Lower leg skin (tissue), 4 donors: Measurements from ENCODE around the gene PAIP1. TPM values are rescaled to one million over a fixed set of nuclear protein-coding genes. Genes with fewer than 3 reads are reported as not detected.

Source experiments
- DNase-seq, 2 donors: peaks; one replicate each; pipeline ENCODE4 v3.0.0-alpha.2; 2019; ENCODE audit warnings: low spot score in 2 of 2
- H3K4me3 ChIP-seq: fragments of 200-600 bp; sonication (generic); 2 replicates; pipeline ENCODE4 v1.5.1; 2017; ENCODE audit warnings: mild to moderate bottlenecking, low read depth; ENCODE audit not compliant: poor library complexity, severe bottlenecking
- CTCF ChIP-seq, 3 donors: fragments of 450-650 bp; IDR thresholded peaks; one replicate each; pipeline ENCODE4 v1.5.1; 2016; ENCODE audit warnings: antibody characterized with exemption in 3 of 3, mild to moderate bottlenecking in 3 of 3, moderate library complexity in 2 of 3
- POLR2A ChIP-seq, 2 donors: fragments of 450-650 bp; IDR thresholded peaks; one replicate each; pipeline ENCODE4 v1.6.1; 2016 to 2017; ENCODE audit warnings: antibody characterized with exemption in 2 of 2, mild to moderate bottlenecking in 1 of 2, moderate library complexity in 1 of 2
- WGBS, 2 donors: methylation state at CpG; one replicate each; pipeline ENCODE4 v1.1.5; 2018; 5-methylcytosine and 5-hydroxymethylcytosine counted together
- intact Hi-C: fragments of 100-400 bp; cut with DNase I; formaldehyde crosslinking; loops from one replicate; pipeline ENCODE4 v1.15.0; 2023; ENCODE audit warnings: low total_unique reads
- total RNA-seq, 4 donors: library from RNA; depleted of rRNA; stranded (reverse); fragments of >200 nt; gene quantifications; one replicate each; pipeline ENCODE4 v1.1.0, GENCODE V29; 2016

Gene PAIP1
- total RNA-seq: 10 to 100 TPM; 40.5 to 65.4 (median 50.5) TPM

DNA sequence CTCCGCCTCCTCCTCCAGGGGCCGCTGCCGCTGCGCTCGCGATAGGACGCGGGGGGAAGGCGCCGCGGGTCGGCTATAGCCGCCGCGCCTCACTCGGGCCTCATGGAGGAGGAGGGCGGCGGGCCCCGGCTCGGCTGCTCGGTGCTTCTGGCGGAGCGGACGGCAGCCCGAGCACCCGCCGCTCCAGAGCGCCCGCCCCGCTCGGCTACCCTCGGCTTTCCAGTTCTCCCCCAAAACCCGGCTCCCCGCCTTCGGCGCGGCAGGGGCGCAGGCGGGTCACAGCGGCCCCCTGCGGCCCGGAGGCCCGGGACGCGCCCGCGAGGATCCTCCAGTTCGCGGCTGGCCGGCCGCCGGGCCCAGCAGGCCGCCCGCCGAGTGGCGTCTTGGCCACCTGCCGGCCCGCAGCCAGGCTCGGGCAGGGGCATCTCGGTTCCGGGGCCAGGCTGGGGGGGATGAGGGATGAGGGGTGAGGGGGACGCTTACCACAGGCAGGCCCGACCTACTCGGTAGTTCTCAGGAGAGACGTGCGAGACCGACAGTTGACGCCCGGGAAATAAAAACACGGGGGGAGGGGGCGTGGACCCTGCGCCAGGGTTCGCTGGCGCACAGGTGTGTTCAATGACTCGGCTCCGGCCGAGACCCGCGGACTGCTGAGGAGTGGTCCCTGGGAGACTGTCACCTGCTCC lies at the start of gene PAIP1:
Gene PAIP1 (minus strand): TSS at position 221 of the 686 bp plus-strand sequence. CDS start 231 bp downstream, outside the sequence.
- intact Hi-C loops: no loop called here
- peak within 1 kb of the TSS; percentile 57 for H3K4me3 ChIP-seq
- WGBS, 2 donors: 0% methylated on average over 10 to 17 of the region's 79 CpGs
- peak; percentile 55 to 95 for DNase-seq
- TF ChIP-seq CTCF (IDR thresholded peaks at IDR 0.05): no peak
- no peak for TF ChIP-seq POLR2A (IDR thresholded peaks at IDR 0.05)

DNA sequence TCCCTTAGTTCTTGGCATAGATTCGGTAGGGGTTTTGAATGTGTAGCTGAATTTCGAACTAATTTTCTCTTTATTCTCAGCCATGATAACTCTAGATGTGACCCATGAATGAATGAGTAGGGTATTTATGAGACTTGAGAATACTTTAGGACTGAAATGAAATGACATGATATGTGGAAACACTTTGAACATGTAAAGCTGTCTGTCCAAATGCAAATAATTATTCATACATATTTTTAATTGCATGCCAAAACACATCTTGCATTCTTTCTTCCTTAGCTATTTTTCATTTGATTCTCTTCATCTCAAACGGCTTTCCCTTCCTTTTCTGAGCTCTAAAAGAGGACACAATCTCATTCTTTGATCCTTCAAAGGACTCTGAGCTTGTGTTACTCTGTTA lies 49.5 kb upstream of the PAIP1 start:
- WGBS, 2 donors: 34 to 51% methylated on average over 3 of the region's 3 CpGs
- intact Hi-C loops: no loop called here

DNA sequence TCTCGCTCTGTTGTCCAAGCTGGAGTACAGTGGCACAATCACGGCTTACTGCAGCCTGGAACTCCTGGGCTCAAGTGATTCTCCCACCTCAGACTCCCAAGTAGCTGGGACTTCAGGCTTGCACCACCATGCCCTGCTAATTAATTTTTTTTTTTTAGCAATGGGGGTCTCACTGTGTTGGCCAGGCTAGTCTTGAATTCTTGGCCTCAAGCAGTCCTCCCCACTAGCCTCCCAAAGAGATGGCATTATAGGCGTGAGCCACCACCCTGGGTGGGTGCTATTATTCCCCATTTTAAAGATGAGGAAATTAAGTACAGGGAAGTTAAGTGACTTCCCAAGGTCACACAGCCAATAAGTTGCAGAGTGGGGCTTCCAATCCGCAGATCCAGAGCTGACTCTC lies 47.8 kb upstream of the PAIP1 start:
- DNase-seq: no peak
- WGBS, 2 donors: 96% methylated on average over 4 of the region's 4 CpGs
- intact Hi-C loops: no loop called here
- TF ChIP-seq CTCF (IDR thresholded peaks at IDR 0.05) (no peak), POLR2A (IDR thresholded peaks at IDR 0.05) (no peak)
- no peak overlapping the region for H3K4me3 ChIP-seq

More for the DNA sequence above, 49.5 kb upstream of the PAIP1 start:
- no peak for DNase-seq
- no peak overlapping the region for H3K4me3 ChIP-seq
- no peak for TF ChIP-seq CTCF (IDR thresholded peaks at IDR 0.05)
- no peak for TF ChIP-seq POLR2A (IDR thresholded peaks at IDR 0.05)

DNA sequence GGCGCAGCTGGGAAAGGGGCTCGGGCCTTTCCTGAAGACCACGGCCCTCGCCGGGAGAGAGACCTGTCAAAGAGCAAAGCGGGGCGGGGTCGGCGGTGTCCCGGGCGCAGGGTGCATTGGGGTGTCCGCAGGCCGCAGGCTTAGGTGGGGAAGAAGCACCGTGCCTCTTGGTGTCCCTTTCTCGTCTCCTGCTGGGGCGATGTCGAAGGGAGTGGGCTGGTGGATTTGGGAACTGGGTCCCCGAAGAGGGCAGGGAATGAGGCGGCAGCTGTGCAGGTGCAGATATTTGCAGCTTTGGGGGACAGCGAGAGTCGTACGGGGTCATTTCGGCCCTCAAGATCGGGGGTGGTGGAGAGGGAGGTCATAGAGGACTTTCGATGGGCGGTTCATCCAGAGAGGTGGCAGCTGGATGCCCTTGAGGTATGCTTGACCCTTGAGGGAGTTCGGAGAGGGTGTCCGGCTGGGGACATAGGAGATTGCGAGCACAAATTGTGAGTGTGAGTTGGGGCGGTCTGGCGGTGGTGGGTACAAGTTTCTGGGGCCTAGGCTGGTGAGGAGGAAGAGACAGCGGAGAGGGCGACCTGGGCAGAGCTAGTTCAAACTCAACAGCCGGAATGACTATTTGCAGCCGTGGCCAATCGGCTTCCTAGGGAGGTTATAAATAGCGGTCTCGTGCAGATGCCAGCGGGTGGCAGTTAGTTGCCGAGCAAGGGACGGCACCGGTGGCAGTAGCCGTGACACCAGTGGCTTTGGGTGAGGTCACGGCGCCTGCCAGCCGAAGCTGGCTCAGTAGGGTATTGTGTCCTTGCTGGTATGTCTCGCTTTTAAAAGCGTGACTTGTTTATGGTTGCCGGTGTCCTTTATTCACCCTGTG lies 46.7 kb upstream of the PAIP1 start:
- DNase-seq: peak; percentile 59 to 91
- WGBS, 2 donors: 2% methylated on average over 36 to 44 of the region's 49 CpGs
- no peak for TF ChIP-seq CTCF (IDR thresholded peaks at IDR 0.05)
- TF ChIP-seq POLR2A (IDR thresholded peaks at IDR 0.05): no peak
- intact Hi-C loops: no loop called here
- peak overlapping the region; percentile 74 for H3K4me3 ChIP-seq

- H3K4me3 ChIP-seq: peak within 1 kb of the TSS; percentile 74
- intact Hi-C loops: no loop called here
- WGBS, 2 donors: 0 to 1% methylated on average over 34 to 48 of the region's 60 CpGs
- DNase-seq: peak; percentile 64 to 96
- TF ChIP-seq POLR2A (IDR thresholded peaks at IDR 0.05) (no peak), CTCF (IDR thresholded peaks at IDR 0.05) (no peak)
Observed at GRCh38 chr5:43602461-43603343, 45.8 kb upstream of the PAIP1 start, which contains the start of gene NNT. NNT (plus strand) TSS chr5:43603180; CDS start chr5:43609196, 6,016 bp downstream.
